Measurements from ENCODE around the gene HDAC4. TPM values are rescaled to one million over a fixed set of nuclear protein-coding genes. Genes with fewer than 3 reads are reported as not detected.

Gene HDAC4
- total and polyA plus RNA-seq, 3 experiments from 2014 or later, result 8.3 to 28.8 (median 24.0) TPM

DNA sequence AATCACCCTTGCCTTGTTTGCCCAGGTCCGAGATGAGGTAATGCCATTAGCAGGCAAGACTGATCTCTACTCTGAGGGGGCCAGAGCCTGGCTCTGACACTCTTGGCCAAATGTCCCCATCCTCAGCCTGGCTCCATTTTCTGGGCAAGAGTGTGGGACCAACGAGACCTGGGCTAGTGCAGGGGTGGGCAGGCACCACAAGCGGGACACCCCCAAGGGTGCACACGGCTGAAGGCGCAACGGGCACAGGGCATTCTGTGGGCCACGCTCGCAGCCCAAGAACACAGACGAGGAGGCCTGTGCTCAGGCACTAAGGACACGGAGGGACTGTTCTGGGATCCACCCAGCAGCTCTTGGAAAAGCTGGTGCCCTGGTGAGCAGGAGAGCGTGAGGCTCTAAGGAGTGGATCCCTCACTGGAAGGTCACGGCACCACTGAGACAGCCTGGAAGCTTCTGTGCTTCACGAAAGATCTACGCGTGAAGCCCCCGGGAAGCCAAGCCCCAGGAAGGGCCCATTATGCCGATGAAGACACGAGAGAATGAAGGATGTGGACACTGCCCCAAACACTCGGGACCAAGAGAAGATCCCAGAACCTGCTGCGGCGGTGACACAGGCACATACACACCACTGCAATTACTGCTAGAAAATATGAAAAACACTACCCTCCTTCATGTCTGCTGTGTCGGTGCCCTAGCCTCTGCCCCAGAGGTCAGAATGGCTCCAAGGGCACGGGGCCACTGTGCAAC lies 138.2 kb downstream of the HDAC4 start:
- Mint-ChIP-seq H3K4me3 (peak overlapping the region in 2 of 7 donors; percentile 41 to 46), H3K36me3 (peaks cover 3 to 10% (median 8%) of the 10 kb centered on the region in 3 donors), H3K4me1 (peaks cover 77 to 96% (median 80%) of the 10 kb centered on the region in 3 donors), H3K9me3 (peaks cover 0 to 6% (median under 1%) of the 10 kb centered on the region in 5 donors), H3K27ac (peak overlapping the region in 5 of 8 donors; percentile 12 to 93 (median 72)), H3K27me3 (peaks cover 0 to 3% of the 10 kb centered on the region in 2 donors)
- H3K9me3 ChIP-seq (ENCODE audit: low read length), result no peaks in the 10 kb centered on the region
- POLR2A ChIA-PET, result no interaction called here
- CTCF ChIA-PET, result no interaction called here
- H3K36me3 ChIP-seq (ENCODE audit: insufficient read depth, low read length), result no peaks in the 10 kb centered on the region
- no peak overlapping the region for H3K27ac ChIP-seq (ENCODE audit: low read depth, low read length)
- H3K27me3 ChIP-seq (ENCODE audit: insufficient read depth, low read length, poor library complexity, severe bottlenecking), result no peaks in the 10 kb centered on the region
- DNase-seq, result no peak
- H3K4me3 ChIP-seq (ENCODE audit: low read length), result no peak overlapping the region
- H3K4me1 ChIP-seq (ENCODE audit: insufficient read depth, low read length), result peaks cover 86% of the 10 kb centered on the region

DNA sequence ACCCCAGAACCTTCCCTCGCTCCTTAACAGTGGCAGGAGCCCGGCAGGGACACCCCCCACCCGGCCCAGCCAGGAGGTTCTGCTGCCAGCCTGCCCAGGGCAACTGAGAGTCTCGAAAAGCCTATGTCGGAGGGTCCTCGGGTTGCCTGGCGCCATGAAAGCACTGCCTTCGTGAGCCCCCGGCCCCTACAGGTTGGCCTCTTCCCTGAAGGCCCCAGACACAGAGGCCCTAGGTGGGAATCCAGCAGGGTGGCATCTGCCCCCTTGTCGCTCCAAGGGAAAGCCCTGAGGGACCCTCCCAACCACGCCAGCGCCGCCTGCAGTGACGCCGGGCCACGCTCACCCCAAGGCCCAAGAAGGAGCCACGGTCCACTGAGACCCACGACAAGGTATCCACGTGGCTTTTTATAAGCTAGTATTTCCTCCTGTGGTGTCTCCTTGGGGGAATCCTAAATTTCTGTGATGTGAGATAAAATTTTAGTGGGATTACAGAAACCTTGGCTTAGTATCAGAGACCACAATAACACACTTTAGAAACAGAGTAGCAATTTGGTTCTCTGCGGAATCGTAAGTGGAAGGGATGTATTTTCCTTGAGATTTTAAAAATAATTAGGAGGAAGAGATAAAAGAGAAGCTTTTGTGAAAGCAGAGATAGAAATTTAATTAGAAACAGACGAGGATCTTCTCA lies 138.9 kb downstream of the HDAC4 start:
- Histone ChIP-seq H3K27ac (ENCODE audit: low read depth, low read length) (no peak overlapping the region), H3K36me3 (ENCODE audit: insufficient read depth, low read length) (no peaks in the 10 kb centered on the region), H3K27me3 (ENCODE audit: insufficient read depth, low read length, poor library complexity, severe bottlenecking) (no peaks in the 10 kb centered on the region), H3K9me3 (ENCODE audit: low read length) (no peaks in the 10 kb centered on the region), H3K4me1 (ENCODE audit: insufficient read depth, low read length) (peaks cover 78% of the 10 kb centered on the region), H3K4me3 (ENCODE audit: low read length) (no peak overlapping the region)
- Mint-ChIP-seq H3K4me3 (peak overlapping the region in 2 of 7 donors; percentile 41 to 46), H3K27ac (peak overlapping the region in 4 of 8 donors; percentile 72 to 93 (median 80)), H3K36me3 (peaks cover 10 to 15% (median 10%) of the 10 kb centered on the region in 3 donors), H3K27me3 (no peaks in the 10 kb centered on the region), H3K9me3 (peaks cover 0 to 13% (median 7%) of the 10 kb centered on the region in 5 donors), H3K4me1 (peaks cover 77 to 96% (median 80%) of the 10 kb centered on the region in 3 donors)
- ChIA-PET CTCF (no interaction called here), POLR2A (no interaction called here)
- no peak for DNase-seq

- H3K4me1 ChIP-seq (ENCODE audit: insufficient read depth, low read length), result peaks cover 73% of the 10 kb centered on the region
- POLR2A ChIA-PET, result no interaction called here
- DNase-seq, result no peak
- Mint-ChIP-seq H3K9me3 (peaks cover 0 to 13% (median 7%) of the 10 kb centered on the region in 5 donors), H3K27me3 (no peaks in the 10 kb centered on the region), H3K36me3 (peaks cover 10 to 15% (median 12%) of the 10 kb centered on the region in 3 donors), H3K27ac (peak overlapping the region in 5 of 8 donors; percentile 35 to 82 (median 61)), H3K4me1 (peaks cover 71 to 94% (median 78%) of the 10 kb centered on the region in 3 donors), H3K4me3 (peak overlapping the region in 1 of 7 donors; percentile 20)
- no peaks in the 10 kb centered on the region for H3K9me3 ChIP-seq (ENCODE audit: low read length)
- no peak overlapping the region for H3K4me3 ChIP-seq (ENCODE audit: low read length)
- H3K27me3 ChIP-seq (ENCODE audit: insufficient read depth, low read length, poor library complexity, severe bottlenecking), result no peaks in the 10 kb centered on the region
- no peak overlapping the region for H3K27ac ChIP-seq (ENCODE audit: low read depth, low read length)
- CTCF ChIA-PET, result no interaction called here
- H3K36me3 ChIP-seq (ENCODE audit: insufficient read depth, low read length), result no peaks in the 10 kb centered on the region
Observed at GRCh38 chr2:239261356-239261755, 139.5 kb downstream of the HDAC4 start.

DNA sequence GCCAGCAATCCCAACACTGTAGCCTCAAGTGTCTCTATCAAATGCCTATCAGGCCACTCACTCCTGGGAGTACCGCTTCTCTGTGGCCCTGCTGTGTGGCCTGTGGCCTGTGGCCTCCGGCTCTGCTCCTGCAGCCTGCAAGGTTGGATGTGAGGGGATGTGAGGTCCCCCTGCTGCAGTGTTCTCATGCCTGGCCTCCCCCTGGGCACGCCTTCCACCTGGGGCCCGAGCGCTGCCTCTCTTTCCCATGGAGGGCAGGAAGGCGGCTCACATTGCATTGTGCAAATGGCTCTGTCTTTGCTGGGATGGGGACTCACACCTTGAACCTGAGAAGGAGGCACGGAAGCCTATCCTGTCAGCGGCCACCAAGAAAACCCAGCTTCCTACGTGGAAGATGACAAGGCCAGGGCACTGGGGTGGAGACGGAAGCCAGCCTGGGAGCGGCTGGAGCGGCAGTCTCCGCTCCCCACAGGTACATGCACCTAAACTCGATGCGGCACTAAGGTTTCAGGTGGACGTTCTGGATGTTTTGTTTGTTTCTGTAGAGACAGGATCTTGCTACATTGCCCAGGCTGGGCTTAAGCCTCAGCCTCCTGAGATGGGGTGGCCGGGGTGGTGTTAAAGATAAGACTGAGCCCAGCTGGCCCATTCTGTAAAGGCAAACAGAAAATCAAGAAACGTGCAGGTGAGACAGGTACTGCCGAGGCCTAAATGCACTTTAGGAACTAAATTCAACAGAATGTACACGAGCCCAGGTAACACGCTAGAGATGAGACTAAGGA lies 140.1 kb downstream of the HDAC4 start:
- H3K4me1 ChIP-seq (ENCODE audit: insufficient read depth, low read length), result peaks cover 69% of the 10 kb centered on the region
- H3K4me3 ChIP-seq (ENCODE audit: low read length), result peak overlapping the region; percentile 49
- H3K4me3 Mint-ChIP-seq, result peak overlapping the region; percentile 43 to 87 (median 75)
- ChIA-PET POLR2A (no interaction called here), CTCF (no interaction called here)
- H3K9me3 ChIP-seq (ENCODE audit: low read length), result no peaks in the 10 kb centered on the region
- H3K27ac ChIP-seq (ENCODE audit: low read depth, low read length), result no peak overlapping the region
- peaks cover 0 to 13% (median 7%) of the 10 kb centered on the region in 5 donors for H3K9me3 Mint-ChIP-seq
- H3K27ac Mint-ChIP-seq, result peak overlapping the region; percentile 66 to 96 (median 89)
- no peaks in the 10 kb centered on the region for H3K27me3 Mint-ChIP-seq
- peaks cover 67 to 93% (median 78%) of the 10 kb centered on the region in 3 donors for H3K4me1 Mint-ChIP-seq
- H3K36me3 ChIP-seq (ENCODE audit: insufficient read depth, low read length), result no peaks in the 10 kb centered on the region
- H3K36me3 Mint-ChIP-seq, result peaks cover 10 to 17% (median 15%) of the 10 kb centered on the region in 3 donors
- DNase-seq, result no peak
- no peaks in the 10 kb centered on the region for H3K27me3 ChIP-seq (ENCODE audit: insufficient read depth, low read length, poor library complexity, severe bottlenecking)

GRCh38 chr2:239259603-239260298 lies 141.1 kb downstream of the HDAC4 start:
- Histone ChIP-seq H3K9me3 (ENCODE audit: low read length) (no peaks in the 10 kb centered on the region), H3K27ac (ENCODE audit: low read depth, low read length) (peak overlapping the region; percentile 17), H3K36me3 (ENCODE audit: insufficient read depth, low read length) (no peaks in the 10 kb centered on the region), H3K4me3 (ENCODE audit: low read length) (peak overlapping the region; percentile 49), H3K27me3 (ENCODE audit: insufficient read depth, low read length, poor library complexity, severe bottlenecking) (no peaks in the 10 kb centered on the region), H3K4me1 (ENCODE audit: insufficient read depth, low read length) (peaks cover 67% of the 10 kb centered on the region)
- Mint-ChIP-seq H3K36me3 (peaks cover 10 to 17% (median 15%) of the 10 kb centered on the region in 3 donors), H3K4me1 (peaks cover 61 to 92% (median 77%) of the 10 kb centered on the region in 3 donors), H3K4me3 (peak overlapping the region; percentile 74 to 88 (median 79)), H3K27me3 (no peaks in the 10 kb centered on the region), H3K9me3 (peaks cover 0 to 13% (median 7%) of the 10 kb centered on the region in 5 donors), H3K27ac (peak overlapping the region; percentile 82 to 96 (median 91))
- DNase-seq, result peak in 2 of 5 donors; percentile 23 to 38
- ChIA-PET CTCF (no interaction called here), POLR2A (no interaction called here)

GRCh38 chr2:239259173-239259572 lies 141.6 kb downstream of the HDAC4 start:
- H3K4me3 ChIP-seq (ENCODE audit: low read length), result peak overlapping the region; percentile 49
- H3K27me3 ChIP-seq (ENCODE audit: insufficient read depth, low read length, poor library complexity, severe bottlenecking), result no peaks in the 10 kb centered on the region
- no peaks in the 10 kb centered on the region for H3K36me3 ChIP-seq (ENCODE audit: insufficient read depth, low read length)
- POLR2A ChIA-PET, result no interaction called here
- Mint-ChIP-seq H3K27me3 (no peaks in the 10 kb centered on the region), H3K9me3 (peaks cover 0 to 13% (median 7%) of the 10 kb centered on the region in 5 donors), H3K4me3 (peak overlapping the region; percentile 74 to 88 (median 79)), H3K27ac (peak overlapping the region; percentile 82 to 96 (median 91)), H3K4me1 (peaks cover 60 to 92% (median 77%) of the 10 kb centered on the region in 3 donors), H3K36me3 (peaks cover 10 to 19% (median 15%) of the 10 kb centered on the region in 3 donors)
- H3K4me1 ChIP-seq (ENCODE audit: insufficient read depth, low read length), result peaks cover 67% of the 10 kb centered on the region
- H3K9me3 ChIP-seq (ENCODE audit: low read length), result no peaks in the 10 kb centered on the region
- no peak for DNase-seq
- CTCF ChIA-PET, result no interaction called here
- peak overlapping the region; percentile 17 for H3K27ac ChIP-seq (ENCODE audit: low read depth, low read length)

DNA sequence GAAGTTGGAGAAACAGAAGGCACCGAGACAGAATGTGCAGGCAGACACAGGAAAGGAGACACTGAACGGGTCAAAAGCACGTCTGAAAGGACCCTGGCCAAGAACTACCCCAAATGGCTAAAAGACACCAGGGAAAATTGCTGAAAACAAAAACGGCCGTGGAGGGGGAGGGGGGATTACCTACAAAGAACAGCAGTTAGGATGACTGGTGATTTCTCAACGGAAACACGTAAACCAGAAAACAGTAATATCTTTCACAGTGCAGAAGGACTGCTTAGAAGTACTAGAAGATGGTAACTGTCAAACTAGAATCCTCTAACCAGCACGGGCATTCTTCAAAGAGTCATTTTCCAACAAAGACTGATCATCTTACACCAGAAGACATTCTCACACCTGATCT lies 142.6 kb downstream of the HDAC4 start:
- H3K9me3 ChIP-seq (ENCODE audit: low read length), result no peaks in the 10 kb centered on the region
- no peak overlapping the region for H3K4me3 ChIP-seq (ENCODE audit: low read length)
- H3K4me1 ChIP-seq (ENCODE audit: insufficient read depth, low read length), result peaks cover 67% of the 10 kb centered on the region
- peak overlapping the region; percentile 7 to 96 (median 86) for H3K27ac Mint-ChIP-seq
- H3K27ac ChIP-seq (ENCODE audit: low read depth, low read length), result peak overlapping the region; percentile 24
- H3K27me3 Mint-ChIP-seq, result no peaks in the 10 kb centered on the region
- H3K36me3 ChIP-seq (ENCODE audit: insufficient read depth, low read length), result no peaks in the 10 kb centered on the region
- H3K4me3 Mint-ChIP-seq, result peak overlapping the region; percentile 40 to 88 (median 79)
- H3K4me1 Mint-ChIP-seq, result peaks cover 58 to 92% (median 80%) of the 10 kb centered on the region in 3 donors
- H3K27me3 ChIP-seq (ENCODE audit: insufficient read depth, low read length, poor library complexity, severe bottlenecking), result no peaks in the 10 kb centered on the region
- peaks cover 0 to 13% (median 7%) of the 10 kb centered on the region in 5 donors for H3K9me3 Mint-ChIP-seq
- H3K36me3 Mint-ChIP-seq, result peaks cover 12 to 19% (median 15%) of the 10 kb centered on the region in 3 donors
- ChIA-PET POLR2A (no interaction called here), CTCF (interaction anchor here (1.1 kb wide), 1 partner anchor 9 kb away, joined by 3 read pairs; no protein-coding TSS in a partner anchor)
- no peak for DNase-seq
